HG02981 (cell line): ENCODE data around the gene CDK6.

Experiments
- ATAC-seq: cut with Tn5 transposase; IDR thresholded peaks from one replicate; pipeline ENCODE4 v1.9.1; 2021; ENCODE audit warnings: mild to moderate bottlenecking, moderate library complexity; ENCODE audit not compliant: unreplicated experiment

Gene CDK6

GRCh38 chr7:92631067-92631849, 205.1 kb downstream of the CDK6 start:
- peak; percentile 74 for ATAC-seq

GRCh38 chr7:92629779-92630178, 206.6 kb downstream of the CDK6 start:
- ATAC-seq = no peak

- no peak for ATAC-seq
Measured at GRCh38 chr7:92627956-92628355, 208.4 kb downstream of the CDK6 start.

- ATAC-seq = no peak
Measured at GRCh38 chr7:92626281-92626809, 210.0 kb downstream of the CDK6 start.

- ATAC-seq = no peak
Measured at GRCh38 chr7:92625617-92626016, 210.8 kb downstream of the CDK6 start.

GRCh38 chr7:92624298-92624996, 211.9 kb downstream of the CDK6 start:
- ATAC-seq = no peak

GRCh38 chr7:92623544-92623943, 212.8 kb downstream of the CDK6 start:
- ATAC-seq = no peak

- ATAC-seq = no peak
Measured at GRCh38 chr7:92622685-92623084, 213.7 kb downstream of the CDK6 start.

GRCh38 chr7:92622030-92622429, 214.3 kb downstream of the CDK6 start:
- ATAC-seq = peak; percentile 65

GRCh38 chr7:92621561-92622023, 214.8 kb downstream of the CDK6 start:
- peak; percentile 46 for ATAC-seq

GRCh38 chr7:92621026-92621540, 215.3 kb downstream of the CDK6 start:
- ATAC-seq = peak; percentile 44

GRCh38 chr7:92615861-92616260, 220.5 kb downstream of the CDK6 start:
- no peak for ATAC-seq

- ATAC-seq = no peak
Measured at GRCh38 chr7:92614660-92615174, 221.7 kb downstream of the CDK6 start.

GRCh38 chr7:92613720-92614119, 222.7 kb downstream of the CDK6 start:
- no peak for ATAC-seq

GRCh38 chr7:92613214-92613613, 223.2 kb downstream of the CDK6 start:
- ATAC-seq = no peak

GRCh38 chr7:92612501-92612900, 223.9 kb downstream of the CDK6 start:
- no peak for ATAC-seq

GRCh38 chr7:92611735-92612134, 224.6 kb downstream of the CDK6 start:
- no peak for ATAC-seq

- no peak for ATAC-seq
Measured at GRCh38 chr7:92609921-92610518, 226.4 kb downstream of the CDK6 start.

GRCh38 chr7:92608380-92609322, 227.7 kb downstream of the CDK6 start:
- ATAC-seq = no peak

- ATAC-seq = no peak
Measured at GRCh38 chr7:92606985-92607384, 229.4 kb downstream of the CDK6 start.
